CD4-positive, alpha-beta T cell treated with Interleukin-10 for 1 hour (primary cell): ENCODE data around the gene KDM7A.
A peak's percentile ranks its signal among the peaks of the same experiment; 100 is the strongest.
"Not testable (repeated sequence)": the region's sequence is repeated elsewhere in the genome, so short reads cannot be mapped to it uniquely, and the experiment has no call there.

Experiments
- DNase-seq: peaks from one replicate; pipeline ENCODE4 v3.0.0-alpha.2; 2020

Gene KDM7A

GRCh38 chr7:140176811-140177702 is at the start of gene KDM7A:
KDM7A (minus strand) TSS chr7:140176983; CDS start chr7:140176937, 46 bp downstream.
- peak; percentile 92 for DNase-seq

- DNase-seq = peak; percentile 19
Observed at GRCh38 chr7:140225562-140226249, 48.9 kb upstream of the KDM7A start.

GRCh38 chr7:140223515-140224221 is 46.9 kb upstream of the KDM7A start:
- no peak for DNase-seq

GRCh38 chr7:140222814-140223213 is 46.0 kb upstream of the KDM7A start:
- no peak for DNase-seq

- no peak for DNase-seq
Observed at GRCh38 chr7:140219672-140220524, 43.1 kb upstream of the KDM7A start.

GRCh38 chr7:140218656-140219055 is 41.9 kb upstream of the KDM7A start:
- DNase-seq = no peak

GRCh38 chr7:140217750-140218501 is 41.1 kb upstream of the KDM7A start:
- no peak for DNase-seq

- no peak for DNase-seq
Observed at GRCh38 chr7:140215281-140215680, 38.5 kb upstream of the KDM7A start.

- no peak for DNase-seq
Observed at GRCh38 chr7:140214075-140214684, 37.4 kb upstream of the KDM7A start.

- no peak for DNase-seq
Observed at GRCh38 chr7:140213684-140214074, 36.9 kb upstream of the KDM7A start.

GRCh38 chr7:140212100-140212881 is 35.5 kb upstream of the KDM7A start:
- DNase-seq = no peak

- no peak for DNase-seq
Observed at GRCh38 chr7:140211698-140212097, 34.9 kb upstream of the KDM7A start.

- DNase-seq = peak; percentile 44
Observed at GRCh38 chr7:140209866-140210609, 33.3 kb upstream of the KDM7A start.

- no peak for DNase-seq
Observed at GRCh38 chr7:140206616-140207389, 30.0 kb upstream of the KDM7A start.

- DNase-seq = no peak
Observed at GRCh38 chr7:140205600-140205999, 28.8 kb upstream of the KDM7A start.

- DNase-seq = no peak
Observed at GRCh38 chr7:140203556-140203955, 26.8 kb upstream of the KDM7A start.

GRCh38 chr7:140202942-140203341 is 26.2 kb upstream of the KDM7A start:
- DNase-seq = not testable (repeated sequence)

- no peak for DNase-seq
Observed at GRCh38 chr7:140201393-140201792, 24.6 kb upstream of the KDM7A start.
